GM23338 (cell line): ENCODE measurements around the gene SNRNP200. TPM values are rescaled to one million over a fixed set of nuclear protein-coding genes. Genes with fewer than 3 reads are reported as not detected.

Experiments used
- ATAC-seq: fragments of 200-7000 bp; cut with Tn5 transposase; 3 replicates; pipeline ENCODE4 v1.9.1; 2020
- DNase-seq: peaks from one replicate; pipeline ENCODE4 v3.0.0-alpha.2; 2015; ENCODE audit warnings: low spot score
- H2AFZ ChIP-seq: fragments of 200-600 bp; sonication (generic); 2 replicates; pipeline ENCODE4 v1.8.0; 2016; ENCODE audit warnings: antibody characterized with exemption, mild to moderate bottlenecking, moderate library complexity
- H3F3A ChIP-seq: fragments of 200-600 bp; sonication (generic); replicated peaks from 2 replicates; pipeline ENCODE4 v1.8.0; 2017; ENCODE audit warnings: antibody characterized with exemption, mixed run types, low read depth
- H3K27ac ChIP-seq: fragments of 200-600 bp; sonication (generic); 2 replicates; pipeline ENCODE4 v1.6.1; 2016; ENCODE audit warnings: low read depth
- H3K27me3 ChIP-seq: fragments of 200-600 bp; sonication (generic); 2 replicates; pipeline ENCODE4 v1.8.0; 2016; ENCODE audit warnings: mild to moderate bottlenecking, mixed run types, moderate library complexity; ENCODE audit not compliant: insufficient read depth
- H3K36me3 ChIP-seq: fragments of 200-600 bp; sonication (generic); 2 replicates; pipeline ENCODE4 v1.8.0; 2016; ENCODE audit warnings: mild to moderate bottlenecking; ENCODE audit not compliant: insufficient read depth
- H3K4me1 ChIP-seq: fragments of 200-600 bp; sonication (generic); 2 replicates; pipeline ENCODE4 v1.8.0; 2016; ENCODE audit warnings: mild to moderate bottlenecking, moderate library complexity; ENCODE audit not compliant: insufficient read depth
- H3K4me2 ChIP-seq: fragments of 200-600 bp; sonication (generic); 2 replicates; pipeline ENCODE4 v1.7.1; 2017; ENCODE audit warnings: mixed run types
- H3K4me3 ChIP-seq: fragments of 200-600 bp; sonication (generic); 2 replicates; pipeline ENCODE4 v1.6.1; 2016; ENCODE audit warnings: mixed run types
- H3K79me2 ChIP-seq: fragments of 200-600 bp; sonication (generic); replicated peaks from 2 replicates; pipeline ENCODE4 v1.8.0; 2017; ENCODE audit warnings: mild to moderate bottlenecking; ENCODE audit not compliant: insufficient read depth
- H3K9me2 ChIP-seq: fragments of 200-600 bp; sonication (generic); 2 replicates; pipeline ENCODE4 v1.8.0; 2017; ENCODE audit not compliant: insufficient read depth
- H4K20me1 ChIP-seq: fragments of 200-600 bp; sonication (generic); replicated peaks from 2 replicates; pipeline ENCODE4 v1.8.0; 2017; ENCODE audit warnings: mild to moderate bottlenecking; ENCODE audit not compliant: insufficient read depth
- H3K27ac Mint-ChIP-seq: 2 replicates; pipeline ENCODE4 v1.8.0; 2020; ENCODE audit warnings: inconsistent platforms, mild to moderate bottlenecking, moderate library complexity, mixed read lengths
- H3K27me3 Mint-ChIP-seq: 3 replicates; pipeline ENCODE4 v1.8.0; 2022; ENCODE audit warnings: low read depth, mild to moderate bottlenecking, moderate library complexity, mixed read lengths, inconsistent platforms; ENCODE audit not compliant: insufficient read depth, poor library complexity
- H3K36me3 Mint-ChIP-seq: 3 replicates; pipeline ENCODE4 v1.8.0; 2021; ENCODE audit warnings: low read depth, mild to moderate bottlenecking, inconsistent platforms, moderate library complexity, mixed read lengths
- H3K4me1 Mint-ChIP-seq: 3 replicates; pipeline ENCODE4 v1.8.0; 2020; ENCODE audit warnings: mild to moderate bottlenecking, inconsistent platforms, mixed read lengths
- H3K4me3 Mint-ChIP-seq: 3 replicates; pipeline ENCODE4 v1.8.0; 2021; ENCODE audit warnings: moderate library complexity, mild to moderate bottlenecking, inconsistent platforms, mixed read lengths
- H3K9me3 Mint-ChIP-seq: 3 replicates; pipeline ENCODE4 v1.8.0; 2020; ENCODE audit warnings: moderate library complexity, mild to moderate bottlenecking, inconsistent platforms, mixed read lengths
- CREB1 ChIP-seq: fragments of 250-450 bp; sonication (Bioruptor Pico); IDR thresholded peaks from 2 replicates; pipeline ENCODE4 v1.5.0; 2020; ENCODE audit warnings: low read depth, mild to moderate bottlenecking, moderate library complexity
- EZH2 ChIP-seq: fragments of 200-600 bp; sonication (generic); IDR thresholded peaks from one replicate; pipeline ENCODE4 v1.8.0; 2017; ENCODE audit warnings: antibody characterized with exemption, mild to moderate bottlenecking, low read depth; ENCODE audit not compliant: unreplicated experiment
- EZH2phosphoT487 ChIP-seq: fragments of 200-600 bp; sonication (generic); IDR thresholded peaks from one replicate; pipeline ENCODE4 v1.8.1; 2018; ENCODE audit warnings: antibody characterized with exemption; ENCODE audit not compliant: unreplicated experiment
- JUNB ChIP-seq: IDR thresholded peaks from one replicate; pipeline ENCODE4 v1.6.1; 2016; ENCODE audit warnings: antibody characterized with exemption; ENCODE audit not compliant: unreplicated experiment
- NANOG ChIP-seq: IDR thresholded peaks from 2 replicates; pipeline ENCODE4 v1.6.1; 2016; ENCODE audit warnings: antibody characterized with exemption, borderline replicate concordance
- POLR2AphosphoS5 ChIP-seq: IDR thresholded peaks from 2 replicates; pipeline ENCODE4 v1.6.1; 2016; ENCODE audit warnings: antibody characterized with exemption, low read depth
- STAT1 ChIP-seq: IDR thresholded peaks from one replicate; pipeline ENCODE4 v1.6.1; 2016; ENCODE audit warnings: antibody characterized with exemption; ENCODE audit not compliant: unreplicated experiment
- ZNF114 ChIP-seq: fragments of 250-450 bp; sonication (Bioruptor Pico); IDR thresholded peaks from 2 replicates; pipeline ENCODE4 v1.5.0; 2020; ENCODE audit warnings: mild to moderate bottlenecking, moderate library complexity
- ZNF331 ChIP-seq: fragments of 250-450 bp; sonication (Bioruptor Pico); IDR thresholded peaks from 2 replicates; pipeline ENCODE4 v1.5.0; 2020; ENCODE audit warnings: low read depth, mild to moderate bottlenecking, moderate library complexity
- polyA plus RNA-seq: library from polyadenylated mRNA; unstranded; fragments of >200 nt; fragmentation: Nextera tagmentation; extraction: Ambion mirVana; gene quantifications from 2 replicates; pipeline ENCODE4 v1.2.1, GENCODE V29; 2016
- total RNA-seq: library from RNA; depleted of rRNA; stranded (reverse); fragments of >200 nt; shearing (Covaris generic); gene quantifications from 2 replicates; pipeline ENCODE4 v1.2.3, GENCODE V29; 2014
- TF ChIP-seq, protein P1 (sequence below), 2 experiments: fragments of 200-600 bp in 1 of 2; sonication (generic) in 1 of 2; conservative IDR thresholded peaks; 2 replicates each; pipeline versions ENCODE4 v1.5.1 to v1.6.1; 2016 to 2017; ENCODE audit warnings: antibody characterized with exemption in 2 of 2, low read depth in 2 of 2, mild to moderate bottlenecking in 2 of 2, moderate library complexity in 1 of 2
- TF ChIP-seq, protein P2 (sequence below): IDR thresholded peaks from one replicate; pipeline ENCODE4 v1.6.1; 2018; ENCODE audit warnings: antibody characterized with exemption; ENCODE audit not compliant: unreplicated experiment
- TF ChIP-seq, protein P3 (sequence below): IDR thresholded peaks from 2 replicates; pipeline ENCODE4 v1.6.1; 2016; ENCODE audit warnings: antibody characterized with exemption
- TF ChIP-seq, protein P4 (sequence below): fragments of 250-450 bp; sonication (Bioruptor Pico); IDR thresholded peaks from 2 replicates; pipeline ENCODE4 v1.5.0; 2020; ENCODE audit warnings: mild to moderate bottlenecking, moderate library complexity

Gene SNRNP200
- total and polyA plus RNA-seq, 2 experiments from 2014 or later = 70.7 to 179 TPM

DNA sequence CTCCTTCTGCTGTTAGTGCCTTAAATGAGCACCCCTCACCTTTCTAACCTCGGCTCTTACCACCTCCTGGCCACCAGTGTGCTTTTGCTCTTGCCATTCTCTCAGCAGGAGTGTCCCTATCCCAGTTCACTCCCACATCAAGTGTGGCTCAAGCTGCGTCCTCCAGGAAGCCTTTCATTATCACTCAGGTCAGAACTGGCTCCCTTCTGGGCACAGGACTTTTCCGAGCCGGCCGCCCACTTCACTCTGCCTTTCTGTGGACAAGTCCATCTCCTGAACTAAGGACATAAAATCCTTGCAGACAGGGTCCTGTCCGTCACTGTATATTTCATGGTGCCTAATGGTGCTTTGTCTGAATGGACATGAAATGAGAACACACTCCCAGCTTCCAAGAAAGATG lies 55.2 kb downstream of the SNRNP200 start:
- DNase-seq = no peak
- H3K27ac Mint-ChIP-seq = no peak overlapping the region
- H3K4me1 Mint-ChIP-seq = peaks cover 3% of the 10 kb centered on the region; the same call in 1 of the 3 replicates
- no peaks in the 10 kb centered on the region; the same call in 1 of the 3 replicates for H3K9me3 Mint-ChIP-seq
- ATAC-seq = no peak
- Histone ChIP-seq H3F3A (no peaks in the 10 kb centered on the region), H3K4me1 (no peaks in the 10 kb centered on the region), H2AFZ (no peak overlapping the region), H3K4me2 (no peak overlapping the region), H3K36me3 (peaks cover 3% of the 10 kb centered on the region; the same call in 1 of the 2 replicates), H3K27ac (no peak overlapping the region), H3K9me2 (no peaks in the 10 kb centered on the region), H3K4me3 (no peak overlapping the region), H3K79me2 (no peaks in the 10 kb centered on the region), H4K20me1 (no peaks in the 10 kb centered on the region), H3K27me3 (no peaks in the 10 kb centered on the region)
- peaks cover 4% of the 10 kb centered on the region for H3K27me3 Mint-ChIP-seq
- peaks cover 24% of the 10 kb centered on the region for H3K36me3 Mint-ChIP-seq
- H3K4me3 Mint-ChIP-seq = no peak overlapping the region
- TF ChIP-seq, protein P1, sequence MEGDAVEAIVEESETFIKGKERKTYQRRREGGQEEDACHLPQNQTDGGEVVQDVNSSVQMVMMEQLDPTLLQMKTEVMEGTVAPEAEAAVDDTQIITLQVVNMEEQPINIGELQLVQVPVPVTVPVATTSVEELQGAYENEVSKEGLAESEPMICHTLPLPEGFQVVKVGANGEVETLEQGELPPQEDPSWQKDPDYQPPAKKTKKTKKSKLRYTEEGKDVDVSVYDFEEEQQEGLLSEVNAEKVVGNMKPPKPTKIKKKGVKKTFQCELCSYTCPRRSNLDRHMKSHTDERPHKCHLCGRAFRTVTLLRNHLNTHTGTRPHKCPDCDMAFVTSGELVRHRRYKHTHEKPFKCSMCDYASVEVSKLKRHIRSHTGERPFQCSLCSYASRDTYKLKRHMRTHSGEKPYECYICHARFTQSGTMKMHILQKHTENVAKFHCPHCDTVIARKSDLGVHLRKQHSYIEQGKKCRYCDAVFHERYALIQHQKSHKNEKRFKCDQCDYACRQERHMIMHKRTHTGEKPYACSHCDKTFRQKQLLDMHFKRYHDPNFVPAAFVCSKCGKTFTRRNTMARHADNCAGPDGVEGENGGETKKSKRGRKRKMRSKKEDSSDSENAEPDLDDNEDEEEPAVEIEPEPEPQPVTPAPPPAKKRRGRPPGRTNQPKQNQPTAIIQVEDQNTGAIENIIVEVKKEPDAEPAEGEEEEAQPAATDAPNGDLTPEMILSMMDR (conservative IDR thresholded peaks at IDR 0.05; ENCODE audit: low read depth in 2 of 2) = no peak
- TF ChIP-seq, protein P2, sequence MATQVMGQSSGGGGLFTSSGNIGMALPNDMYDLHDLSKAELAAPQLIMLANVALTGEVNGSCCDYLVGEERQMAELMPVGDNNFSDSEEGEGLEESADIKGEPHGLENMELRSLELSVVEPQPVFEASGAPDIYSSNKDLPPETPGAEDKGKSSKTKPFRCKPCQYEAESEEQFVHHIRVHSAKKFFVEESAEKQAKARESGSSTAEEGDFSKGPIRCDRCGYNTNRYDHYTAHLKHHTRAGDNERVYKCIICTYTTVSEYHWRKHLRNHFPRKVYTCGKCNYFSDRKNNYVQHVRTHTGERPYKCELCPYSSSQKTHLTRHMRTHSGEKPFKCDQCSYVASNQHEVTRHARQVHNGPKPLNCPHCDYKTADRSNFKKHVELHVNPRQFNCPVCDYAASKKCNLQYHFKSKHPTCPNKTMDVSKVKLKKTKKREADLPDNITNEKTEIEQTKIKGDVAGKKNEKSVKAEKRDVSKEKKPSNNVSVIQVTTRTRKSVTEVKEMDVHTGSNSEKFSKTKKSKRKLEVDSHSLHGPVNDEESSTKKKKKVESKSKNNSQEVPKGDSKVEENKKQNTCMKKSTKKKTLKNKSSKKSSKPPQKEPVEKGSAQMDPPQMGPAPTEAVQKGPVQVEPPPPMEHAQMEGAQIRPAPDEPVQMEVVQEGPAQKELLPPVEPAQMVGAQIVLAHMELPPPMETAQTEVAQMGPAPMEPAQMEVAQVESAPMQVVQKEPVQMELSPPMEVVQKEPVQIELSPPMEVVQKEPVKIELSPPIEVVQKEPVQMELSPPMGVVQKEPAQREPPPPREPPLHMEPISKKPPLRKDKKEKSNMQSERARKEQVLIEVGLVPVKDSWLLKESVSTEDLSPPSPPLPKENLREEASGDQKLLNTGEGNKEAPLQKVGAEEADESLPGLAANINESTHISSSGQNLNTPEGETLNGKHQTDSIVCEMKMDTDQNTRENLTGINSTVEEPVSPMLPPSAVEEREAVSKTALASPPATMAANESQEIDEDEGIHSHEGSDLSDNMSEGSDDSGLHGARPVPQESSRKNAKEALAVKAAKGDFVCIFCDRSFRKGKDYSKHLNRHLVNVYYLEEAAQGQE = no peak
- TF ChIP-seq EZH2 = no peak
- no peak for TF ChIP-seq STAT1
- no peak for TF ChIP-seq EZH2phosphoT487
- no peak for TF ChIP-seq JUNB
- TF ChIP-seq, protein P3, sequence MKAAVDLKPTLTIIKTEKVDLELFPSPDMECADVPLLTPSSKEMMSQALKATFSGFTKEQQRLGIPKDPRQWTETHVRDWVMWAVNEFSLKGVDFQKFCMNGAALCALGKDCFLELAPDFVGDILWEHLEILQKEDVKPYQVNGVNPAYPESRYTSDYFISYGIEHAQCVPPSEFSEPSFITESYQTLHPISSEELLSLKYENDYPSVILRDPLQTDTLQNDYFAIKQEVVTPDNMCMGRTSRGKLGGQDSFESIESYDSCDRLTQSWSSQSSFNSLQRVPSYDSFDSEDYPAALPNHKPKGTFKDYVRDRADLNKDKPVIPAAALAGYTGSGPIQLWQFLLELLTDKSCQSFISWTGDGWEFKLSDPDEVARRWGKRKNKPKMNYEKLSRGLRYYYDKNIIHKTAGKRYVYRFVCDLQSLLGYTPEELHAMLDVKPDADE = no peak
- TF ChIP-seq ZNF114 (CRISPR knock-in tag) = no peak
- no peak for TF ChIP-seq CREB1 (CRISPR knock-in tag)
- TF ChIP-seq, protein P4, sequence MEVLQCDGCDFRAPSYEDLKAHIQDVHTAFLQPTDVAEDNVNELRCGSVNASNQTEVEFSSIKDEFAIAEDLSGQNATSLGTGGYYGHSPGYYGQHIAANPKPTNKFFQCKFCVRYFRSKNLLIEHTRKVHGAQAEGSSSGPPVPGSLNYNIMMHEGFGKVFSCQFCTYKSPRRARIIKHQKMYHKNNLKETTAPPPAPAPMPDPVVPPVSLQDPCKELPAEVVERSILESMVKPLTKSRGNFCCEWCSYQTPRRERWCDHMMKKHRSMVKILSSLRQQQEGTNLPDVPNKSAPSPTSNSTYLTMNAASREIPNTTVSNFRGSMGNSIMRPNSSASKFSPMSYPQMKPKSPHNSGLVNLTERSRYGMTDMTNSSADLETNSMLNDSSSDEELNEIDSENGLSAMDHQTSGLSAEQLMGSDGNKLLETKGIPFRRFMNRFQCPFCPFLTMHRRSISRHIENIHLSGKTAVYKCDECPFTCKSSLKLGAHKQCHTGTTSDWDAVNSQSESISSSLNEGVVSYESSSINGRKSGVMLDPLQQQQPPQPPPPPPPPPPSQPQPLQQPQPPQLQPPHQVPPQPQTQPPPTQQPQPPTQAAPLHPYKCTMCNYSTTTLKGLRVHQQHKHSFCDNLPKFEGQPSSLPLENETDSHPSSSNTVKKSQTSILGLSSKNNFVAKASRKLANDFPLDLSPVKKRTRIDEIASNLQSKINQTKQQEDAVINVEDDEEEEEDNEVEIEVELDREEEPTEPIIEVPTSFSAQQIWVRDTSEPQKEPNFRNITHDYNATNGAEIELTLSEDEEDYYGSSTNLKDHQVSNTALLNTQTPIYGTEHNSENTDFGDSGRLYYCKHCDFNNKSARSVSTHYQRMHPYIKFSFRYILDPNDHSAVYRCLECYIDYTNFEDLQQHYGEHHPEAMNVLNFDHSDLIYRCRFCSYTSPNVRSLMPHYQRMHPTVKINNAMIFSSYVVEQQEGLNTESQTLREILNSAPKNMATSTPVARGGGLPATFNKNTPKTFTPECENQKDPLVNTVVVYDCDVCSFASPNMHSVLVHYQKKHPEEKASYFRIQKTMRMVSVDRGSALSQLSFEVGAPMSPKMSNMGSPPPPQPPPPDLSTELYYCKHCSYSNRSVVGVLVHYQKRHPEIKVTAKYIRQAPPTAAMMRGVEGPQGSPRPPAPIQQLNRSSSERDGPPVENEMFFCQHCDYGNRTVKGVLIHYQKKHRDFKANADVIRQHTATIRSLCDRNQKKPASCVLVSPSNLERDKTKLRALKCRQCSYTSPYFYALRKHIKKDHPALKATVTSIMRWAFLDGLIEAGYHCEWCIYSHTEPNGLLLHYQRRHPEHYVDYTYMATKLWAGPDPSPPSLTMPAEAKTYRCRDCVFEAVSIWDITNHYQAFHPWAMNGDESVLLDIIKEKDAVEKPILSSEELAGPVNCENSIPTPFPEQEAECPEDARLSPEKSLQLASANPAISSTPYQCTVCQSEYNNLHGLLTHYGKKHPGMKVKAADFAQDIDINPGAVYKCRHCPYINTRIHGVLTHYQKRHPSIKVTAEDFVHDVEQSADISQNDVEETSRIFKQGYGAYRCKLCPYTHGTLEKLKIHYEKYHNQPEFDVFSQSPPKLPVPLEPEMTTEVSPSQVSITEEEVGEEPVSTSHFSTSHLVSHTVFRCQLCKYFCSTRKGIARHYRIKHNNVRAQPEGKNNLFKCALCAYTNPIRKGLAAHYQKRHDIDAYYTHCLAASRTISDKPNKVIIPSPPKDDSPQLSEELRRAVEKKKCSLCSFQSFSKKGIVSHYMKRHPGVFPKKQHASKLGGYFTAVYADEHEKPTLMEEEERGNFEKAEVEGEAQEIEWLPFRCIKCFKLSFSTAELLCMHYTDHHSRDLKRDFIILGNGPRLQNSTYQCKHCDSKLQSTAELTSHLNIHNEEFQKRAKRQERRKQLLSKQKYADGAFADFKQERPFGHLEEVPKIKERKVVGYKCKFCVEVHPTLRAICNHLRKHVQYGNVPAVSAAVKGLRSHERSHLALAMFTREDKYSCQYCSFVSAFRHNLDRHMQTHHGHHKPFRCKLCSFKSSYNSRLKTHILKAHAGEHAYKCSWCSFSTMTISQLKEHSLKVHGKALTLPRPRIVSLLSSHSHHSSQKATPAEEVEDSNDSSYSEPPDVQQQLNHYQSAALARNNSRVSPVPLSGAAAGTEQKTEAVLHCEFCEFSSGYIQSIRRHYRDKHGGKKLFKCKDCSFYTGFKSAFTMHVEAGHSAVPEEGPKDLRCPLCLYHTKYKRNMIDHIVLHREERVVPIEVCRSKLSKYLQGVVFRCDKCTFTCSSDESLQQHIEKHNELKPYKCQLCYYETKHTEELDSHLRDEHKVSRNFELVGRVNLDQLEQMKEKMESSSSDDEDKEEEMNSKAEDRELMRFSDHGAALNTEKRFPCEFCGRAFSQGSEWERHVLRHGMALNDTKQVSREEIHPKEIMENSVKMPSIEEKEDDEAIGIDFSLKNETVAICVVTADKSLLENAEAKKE = no peak
- TF ChIP-seq POLR2AphosphoS5 = no peak
- TF ChIP-seq NANOG = no peak
- no peak for TF ChIP-seq ZNF331 (CRISPR knock-in tag)
